Activated CD8-positive, alpha-beta T cell treated with anti-CD3 and anti-CD28 coated beads for 36 hours (primary cell): ENCODE results near the gene ZNF575. TPM values are rescaled to one million over a fixed set of nuclear protein-coding genes. Genes with fewer than 3 reads are reported as not detected.
A peak's percentile ranks its signal among the peaks of the same experiment; 100 is the strongest.
"Not testable (repeated sequence)": the region's sequence is repeated elsewhere in the genome, so short reads cannot be mapped to it uniquely, and the experiment has no call there.

Source experiments
- ATAC-seq: fragments of 200-7000 bp; cut with Tn5 transposase; one replicate; pipeline ENCODE4 v1.10.0; 2021; ENCODE audit warnings: mild to moderate bottlenecking, moderate library complexity
- CTCF ChIA-PET: fragments of 350-600 bp; sonication (Branson Sonifier 250); formaldehyde crosslinking; loops from one replicate; lab custom pipeline; 2021; ENCODE audit warnings: antibody characterized with exemption; lab: Charles Lee
- POLR2A ChIA-PET: fragments of 350-600 bp; sonication (Branson Sonifier 250); formaldehyde crosslinking; loops from one replicate; lab custom pipeline; 2021; ENCODE audit warnings: antibody characterized with exemption; lab: Charles Lee
- DNase-seq: peaks from one replicate; pipeline ENCODE4 v3.0.0-alpha.2; 2020
- H3K27ac Mint-ChIP-seq: one replicate; pipeline ENCODE4 v1.8.0; 2021; ENCODE audit warnings: mild to moderate bottlenecking, mixed read lengths
- H3K27me3 Mint-ChIP-seq: one replicate; pipeline ENCODE4 v1.8.0; 2021; ENCODE audit warnings: mixed read lengths
- H3K36me3 Mint-ChIP-seq: one replicate; pipeline ENCODE4 v1.8.0; 2021; ENCODE audit warnings: low read depth, mixed read lengths
- H3K4me1 Mint-ChIP-seq: one replicate; pipeline ENCODE4 v1.8.0; 2021; ENCODE audit warnings: low read depth, mixed read lengths
- H3K4me3 Mint-ChIP-seq: one replicate; pipeline ENCODE4 v1.8.0; 2021; ENCODE audit warnings: mild to moderate bottlenecking, moderate library complexity, mixed read lengths
- H3K9me3 Mint-ChIP-seq: one replicate; pipeline ENCODE4 v1.8.0; 2021; ENCODE audit warnings: mixed read lengths
- CTCF ChIP-seq: fragments of 200-600 bp; IDR thresholded peaks from one replicate; pipeline ENCODE4 v1.8.0; 2022; ENCODE audit warnings: antibody characterized with exemption, mild to moderate bottlenecking
- intact Hi-C: fragments of 100-400 bp; cut with micrococcal nuclease; formaldehyde crosslinking; loops from one replicate; pipeline ENCODE4 v1.10.0; 2022
- total RNA-seq, 2 experiments: library from RNA; stranded (reverse); gene quantifications; one replicate each; pipeline ENCODE4 v1.2.3, GENCODE V29; 2021

Gene ZNF575
- total RNA-seq, 2 experiments from 2014 or later, result 1.2 to 2.0 TPM

GRCh38 chr19:43505941-43506340 is 27.0 kb upstream of the ZNF575 start:
- no peak overlapping the region for H3K4me3 Mint-ChIP-seq
- POLR2A ChIA-PET, result interaction anchor here (0.5 to 1.4 kb wide), 3 partner anchors 12 to 180 kb away, joined by 3 to 4 read pairs (median 3); no protein-coding TSS in a partner anchor

DNA sequence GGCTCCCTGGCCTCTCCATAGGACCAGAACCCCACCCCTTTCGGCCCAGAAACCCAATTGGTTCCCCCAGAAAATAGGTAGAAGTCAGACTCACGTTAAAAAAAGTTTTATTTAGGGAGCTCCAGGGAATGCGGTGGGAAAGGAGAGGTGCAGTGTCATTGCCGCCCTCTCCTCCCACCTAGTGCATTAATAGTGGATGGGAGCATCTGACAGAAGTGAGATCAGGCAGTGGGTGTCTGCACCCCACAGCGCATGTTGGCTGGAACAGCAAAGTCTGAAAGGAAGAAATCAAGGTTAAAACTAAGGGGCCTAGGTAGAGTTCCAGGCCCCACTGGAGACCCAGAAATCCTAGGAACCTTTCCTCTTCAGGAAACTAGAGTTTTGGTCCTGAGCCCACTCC is 26.4 kb upstream of the ZNF575 start:
- no peak overlapping the region for H3K27ac Mint-ChIP-seq
- H3K4me1 Mint-ChIP-seq, result peaks cover 17% of the 10 kb centered on the region
- POLR2A ChIA-PET, result interaction anchor here (0.5 kb wide), 1 partner anchor 179 kb away, joined by 3 read pairs; no protein-coding TSS in a partner anchor
- H3K27me3 Mint-ChIP-seq, result no peaks in the 10 kb centered on the region
- no peak for TF ChIP-seq CTCF
- intact Hi-C loops, result no loop called here
- no peak for ATAC-seq
- DNase-seq, result no peak
- no peaks in the 10 kb centered on the region for H3K9me3 Mint-ChIP-seq
- no peak overlapping the region for H3K4me3 Mint-ChIP-seq
- CTCF ChIA-PET, result interaction anchor here (1.5 to 4.0 kb wide), 2 partner anchors 13 to 18 kb away, joined by 3 to 31 read pairs; no protein-coding TSS in a partner anchor
- peaks cover 19% of the 10 kb centered on the region for H3K36me3 Mint-ChIP-seq

More at GRCh38 chr19:43505941-43506340, 27.0 kb upstream of the ZNF575 start:
- H3K27me3 Mint-ChIP-seq, result no peaks in the 10 kb centered on the region
- H3K36me3 Mint-ChIP-seq, result peaks cover 21% of the 10 kb centered on the region
- peaks cover 17% of the 10 kb centered on the region for H3K4me1 Mint-ChIP-seq
- H3K9me3 Mint-ChIP-seq, result no peaks in the 10 kb centered on the region
- TF ChIP-seq CTCF, result no peak
- ATAC-seq (no peak), DNase-seq (no peak)
- CTCF ChIA-PET, result interaction anchor here (1.4 to 5.1 kb wide), 4 partner anchors 14 to 58 kb away, joined by 3 to 39 read pairs (median 17); no protein-coding TSS in a partner anchor
- intact Hi-C loops, result no loop called here
- H3K27ac Mint-ChIP-seq, result peak overlapping the region; percentile 18

DNA sequence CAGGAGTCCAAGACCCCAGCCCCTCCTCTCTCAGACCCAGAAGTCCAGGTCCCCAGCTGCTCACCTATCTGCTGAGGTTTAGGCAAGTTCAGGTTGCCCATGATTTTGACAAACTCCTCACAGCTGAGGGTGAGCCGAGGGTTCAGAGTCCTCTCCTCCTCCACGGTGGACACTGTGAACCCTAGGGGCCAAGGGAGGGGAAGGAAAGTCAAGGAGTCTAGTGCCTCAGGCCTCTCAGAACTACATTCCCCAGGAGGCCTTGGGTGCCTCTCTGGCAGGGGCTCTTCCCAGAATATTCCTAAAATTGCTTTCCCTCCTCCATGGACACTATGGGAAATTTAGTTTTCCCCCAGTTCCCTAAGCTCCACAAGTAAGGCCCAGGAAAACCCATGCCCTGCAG is 25.1 kb upstream of the ZNF575 start:
- no peak for DNase-seq
- H3K4me3 Mint-ChIP-seq, result no peak overlapping the region
- CTCF ChIA-PET, result no interaction called here
- intact Hi-C loops, result no loop called here
- no peak for TF ChIP-seq CTCF
- no peak for ATAC-seq
- H3K4me1 Mint-ChIP-seq, result peaks cover 15% of the 10 kb centered on the region
- H3K9me3 Mint-ChIP-seq, result no peaks in the 10 kb centered on the region
- no peaks in the 10 kb centered on the region for H3K27me3 Mint-ChIP-seq
- POLR2A ChIA-PET, result no interaction called here
- peaks cover 18% of the 10 kb centered on the region for H3K36me3 Mint-ChIP-seq
- H3K27ac Mint-ChIP-seq, result no peak overlapping the region

DNA sequence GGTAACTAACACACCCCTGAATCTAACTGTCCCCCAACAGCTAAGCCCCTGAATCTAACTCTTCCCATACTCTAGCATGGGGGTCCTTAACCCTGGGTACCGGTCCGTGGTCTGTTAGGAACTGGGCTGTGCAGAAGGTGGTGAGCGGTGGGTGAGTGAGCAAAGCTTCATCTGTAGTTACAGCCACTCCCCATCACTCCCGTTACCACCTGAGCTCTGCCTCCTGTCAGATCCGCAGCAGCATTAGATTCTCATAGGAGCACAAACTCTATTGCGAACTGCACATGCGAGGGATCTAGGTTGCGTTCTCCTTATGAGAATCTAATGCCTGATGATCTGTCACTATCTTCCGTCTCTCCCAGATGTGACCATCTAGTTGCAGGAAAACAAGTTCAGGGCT is 22.3 kb upstream of the ZNF575 start:
- TF ChIP-seq CTCF, result no peak
- POLR2A ChIA-PET, result no interaction called here
- CTCF ChIA-PET, result interaction anchor here (1.2 to 3.1 kb wide), 4 partner anchors 9 to 78 kb away, joined by 3 to 14 read pairs (median 4); no protein-coding TSS in a partner anchor

GRCh38 chr19:43511324-43511723 is 21.7 kb upstream of the ZNF575 start:
- Mint-ChIP-seq H3K36me3 (peaks cover 13% of the 10 kb centered on the region), H3K4me3 (no peak overlapping the region), H3K4me1 (peaks cover 3% of the 10 kb centered on the region), H3K9me3 (no peaks in the 10 kb centered on the region), H3K27ac (no peak overlapping the region), H3K27me3 (no peaks in the 10 kb centered on the region)
- POLR2A ChIA-PET, result no interaction called here
- TF ChIP-seq CTCF, result no peak
- DNase-seq, result no peak
- intact Hi-C loops, result no loop called here
- no peak for ATAC-seq
- CTCF ChIA-PET, result interaction anchor here (1.2 to 3.1 kb wide), 3 partner anchors 9 to 79 kb away, joined by 3 to 14 read pairs (median 3); no protein-coding TSS in a partner anchor

More for the DNA sequence above, 22.3 kb upstream of the ZNF575 start:
- no peaks in the 10 kb centered on the region for H3K27me3 Mint-ChIP-seq
- H3K4me1 Mint-ChIP-seq, result no peaks in the 10 kb centered on the region
- no peak for DNase-seq
- intact Hi-C loops, result no loop called here
- no peak overlapping the region for H3K27ac Mint-ChIP-seq
- no peaks in the 10 kb centered on the region for H3K9me3 Mint-ChIP-seq
- no peak overlapping the region for H3K4me3 Mint-ChIP-seq
- peaks cover 18% of the 10 kb centered on the region for H3K36me3 Mint-ChIP-seq
- ATAC-seq, result no peak

GRCh38 chr19:43512399-43512798 is 20.6 kb upstream of the ZNF575 start:
- H3K4me3 Mint-ChIP-seq, H3K9me3 Mint-ChIP-seq, H3K27ac Mint-ChIP-seq, H3K27me3 Mint-ChIP-seq, H3K4me1 Mint-ChIP-seq, POLR2A ChIA-PET, intact Hi-C loops, DNase-seq, ATAC-seq: not testable (repeated sequence)
- H3K36me3 Mint-ChIP-seq, result peaks cover 13% of the 10 kb centered on the region
- CTCF ChIA-PET, result interaction anchor here (1.9 kb wide), 1 partner anchor 65 kb away, joined by 11 read pairs; no protein-coding TSS in a partner anchor
